ENCODE measurements around the gene LRCH1. TPM values are rescaled to one million over a fixed set of nuclear protein-coding genes. Genes with fewer than 3 reads are reported as not detected.

LRCH1 gene
- total and polyA plus RNA-seq, 2 of the 13 experiments (the other 11 are each of a cell fraction or from before 2014, with no cell fraction given) = 4.1 to 12.6 TPM

DNA sequence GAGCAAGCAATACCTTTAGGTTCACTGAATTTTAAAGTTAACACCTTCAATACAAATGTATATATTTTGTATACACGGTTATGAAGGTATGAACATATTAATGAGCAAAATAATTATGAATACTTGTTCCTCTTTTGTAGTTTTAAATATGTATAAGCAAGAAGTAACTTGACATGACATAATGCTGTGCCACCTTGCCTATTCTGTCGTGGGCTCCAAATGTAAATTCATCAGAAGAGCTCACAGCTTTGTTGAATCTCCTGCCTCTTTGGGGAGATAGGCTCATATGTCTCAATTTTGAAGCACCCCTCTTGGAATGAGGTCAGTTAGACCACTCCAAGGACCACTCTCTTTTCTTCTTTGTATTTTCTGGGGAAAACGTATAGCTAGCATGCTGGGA lies 59.3 kb downstream of the LRCH1 start:
- H3K27ac ChIP-seq (ENCODE audit: extremely low read length, insufficient read depth, low read length) = no peak overlapping the region
- no peaks in the 10 kb centered on the region for H3K9me3 ChIP-seq (ENCODE audit: low read length)
- no peak for TF ChIP-seq ZBTB7B (CRISPR knock-in tag; IDR thresholded peaks at IDR 0.05)
- no peak for TF ChIP-seq MED8 (CRISPR knock-in tag; IDR thresholded peaks at IDR 0.05; ENCODE audit: insufficient replicate concordance)
- no peak for TF ChIP-seq NKX3-1 (CRISPR knock-in tag; IDR thresholded peaks at IDR 0.05)
- TF ChIP-seq, protein P1, sequence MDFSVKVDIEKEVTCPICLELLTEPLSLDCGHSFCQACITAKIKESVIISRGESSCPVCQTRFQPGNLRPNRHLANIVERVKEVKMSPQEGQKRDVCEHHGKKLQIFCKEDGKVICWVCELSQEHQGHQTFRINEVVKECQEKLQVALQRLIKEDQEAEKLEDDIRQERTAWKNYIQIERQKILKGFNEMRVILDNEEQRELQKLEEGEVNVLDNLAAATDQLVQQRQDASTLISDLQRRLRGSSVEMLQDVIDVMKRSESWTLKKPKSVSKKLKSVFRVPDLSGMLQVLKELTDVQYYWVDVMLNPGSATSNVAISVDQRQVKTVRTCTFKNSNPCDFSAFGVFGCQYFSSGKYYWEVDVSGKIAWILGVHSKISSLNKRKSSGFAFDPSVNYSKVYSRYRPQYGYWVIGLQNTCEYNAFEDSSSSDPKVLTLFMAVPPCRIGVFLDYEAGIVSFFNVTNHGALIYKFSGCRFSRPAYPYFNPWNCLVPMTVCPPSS (IDR thresholded peaks at IDR 0.05) = no peak
- TF ChIP-seq MTF2 (CRISPR knock-in tag; IDR thresholded peaks at IDR 0.05; ENCODE audit: borderline replicate concordance) = no peak
- no peak for TF ChIP-seq ATRX (CRISPR knock-in tag; IDR thresholded peaks at IDR 0.05; ENCODE audit: borderline replicate concordance)
- TF ChIP-seq, protein P2, sequence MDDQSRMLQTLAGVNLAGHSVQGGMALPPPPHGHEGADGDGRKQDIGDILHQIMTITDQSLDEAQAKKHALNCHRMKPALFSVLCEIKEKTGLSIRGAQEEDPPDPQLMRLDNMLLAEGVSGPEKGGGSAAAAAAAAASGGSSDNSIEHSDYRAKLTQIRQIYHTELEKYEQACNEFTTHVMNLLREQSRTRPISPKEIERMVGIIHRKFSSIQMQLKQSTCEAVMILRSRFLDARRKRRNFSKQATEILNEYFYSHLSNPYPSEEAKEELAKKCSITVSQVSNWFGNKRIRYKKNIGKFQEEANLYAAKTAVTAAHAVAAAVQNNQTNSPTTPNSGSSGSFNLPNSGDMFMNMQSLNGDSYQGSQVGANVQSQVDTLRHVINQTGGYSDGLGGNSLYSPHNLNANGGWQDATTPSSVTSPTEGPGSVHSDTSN (CRISPR knock-in tag; IDR thresholded peaks at IDR 0.05; ENCODE audit: borderline replicate concordance) = no peak
- TF ChIP-seq ZNF430 (CRISPR knock-in tag; IDR thresholded peaks at IDR 0.05) = no peak
- TF ChIP-seq ADNP (CRISPR knock-in tag; IDR thresholded peaks at IDR 0.05) = no peak
- no peak for TF ChIP-seq ZFY (CRISPR knock-in tag; IDR thresholded peaks at IDR 0.05)
- TF ChIP-seq, protein P3, sequence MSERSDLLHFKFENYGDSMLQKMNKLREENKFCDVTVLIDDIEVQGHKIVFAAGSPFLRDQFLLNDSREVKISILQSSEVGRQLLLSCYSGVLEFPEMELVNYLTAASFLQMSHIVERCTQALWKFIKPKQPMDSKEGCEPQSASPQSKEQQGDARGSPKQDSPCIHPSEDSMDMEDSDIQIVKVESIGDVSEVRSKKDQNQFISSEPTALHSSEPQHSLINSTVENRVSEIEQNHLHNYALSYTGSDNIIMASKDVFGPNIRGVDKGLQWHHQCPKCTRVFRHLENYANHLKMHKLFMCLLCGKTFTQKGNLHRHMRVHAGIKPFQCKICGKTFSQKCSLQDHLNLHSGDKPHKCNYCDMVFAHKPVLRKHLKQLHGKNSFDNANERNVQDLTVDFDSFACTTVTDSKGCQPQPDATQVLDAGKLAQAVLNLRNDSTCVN (CRISPR knock-in tag; IDR thresholded peaks at IDR 0.05; ENCODE audit: borderline replicate concordance) = no peak
- TF ChIP-seq, protein P4, sequence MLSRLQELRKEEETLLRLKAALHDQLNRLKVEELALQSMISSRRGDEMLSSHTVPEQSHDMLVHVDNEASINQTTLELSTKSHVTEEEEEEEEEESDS (CRISPR knock-in tag; IDR thresholded peaks at IDR 0.05; ENCODE audit: borderline replicate concordance) = no peak
- TF ChIP-seq, protein P5, sequence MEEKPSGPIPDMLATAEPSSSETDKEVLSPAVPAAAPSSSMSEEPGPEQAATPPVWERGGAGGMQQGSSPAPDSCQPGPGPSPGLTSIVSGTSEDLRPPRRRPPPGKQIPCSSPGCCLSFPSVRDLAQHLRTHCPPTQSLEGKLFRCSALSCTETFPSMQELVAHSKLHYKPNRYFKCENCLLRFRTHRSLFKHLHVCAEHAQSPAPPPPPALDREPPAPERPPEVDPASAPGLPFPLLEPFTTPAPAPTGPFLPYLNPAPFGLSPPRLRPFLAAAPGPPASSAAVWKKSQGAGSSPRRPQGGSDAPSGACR (CRISPR knock-in tag; IDR thresholded peaks at IDR 0.05) = no peak
- DNase-seq (ENCODE audit: low spot score) (no peak), ATAC-seq (no peak), FAIRE-seq (no peak)
- no peak overlapping the region for H3K9ac ChIP-seq (ENCODE audit: insufficient read depth, low read depth, low read length)
- intact Hi-C loops (cut with micrococcal nuclease; ENCODE audit: unreplicated experiment) = no loop called here
- peaks cover 69% of the 10 kb centered on the region for H3K79me2 ChIP-seq (ENCODE audit: insufficient read depth, low read length)
- in situ Hi-C loops (cut with HindIII; ENCODE audit: extremely low pct_ligation_motif_present, low pct_unique_long_range_greater_than_20kb) = no loop called here
- ChIA-PET CTCF (ENCODE audit: low intra/inter-chr PET ratio, low total read pairs) (no interaction called here), POLR2A (no interaction called here)
- H3K27me3 ChIP-seq (ENCODE audit: control insufficient read depth in 1 of 2, insufficient read depth in 2 of 2, low read length in 2 of 2) = no peaks in the 10 kb centered on the region
- no peak overlapping the region for H3K4me3 ChIP-seq (replicated peaks in 1 of 3; ENCODE audit: insufficient read depth in 1 of 3, low read depth in 2 of 3, low read length in 3 of 3)
- no peak overlapping the region for H2AFZ ChIP-seq (ENCODE audit: low read length)
- no peaks in the 10 kb centered on the region for H3K36me3 ChIP-seq (replicated peaks in 1 of 2; ENCODE audit: control insufficient read depth in 1 of 2, insufficient read depth in 2 of 2, low read length in 2 of 2)
- H3K4me1 ChIP-seq (ENCODE audit: insufficient read depth, low read length) = peaks cover 44% of the 10 kb centered on the region
- WGBS (ENCODE audit: low lambda C conversion rate) = 95% methylated on average over 3 of the region's 3 CpGs
- no TSS peak for BruUV-seq (replicated peaks)
- no peak overlapping the region for H3K4me2 ChIP-seq (ENCODE audit: low read depth, low read length)
- H4K20me1 ChIP-seq (ENCODE audit: insufficient read depth, low read length) = no peaks in the 10 kb centered on the region

Measured in HepG2 (cell line).